ENCODE results near the gene FGF12.

DNA sequence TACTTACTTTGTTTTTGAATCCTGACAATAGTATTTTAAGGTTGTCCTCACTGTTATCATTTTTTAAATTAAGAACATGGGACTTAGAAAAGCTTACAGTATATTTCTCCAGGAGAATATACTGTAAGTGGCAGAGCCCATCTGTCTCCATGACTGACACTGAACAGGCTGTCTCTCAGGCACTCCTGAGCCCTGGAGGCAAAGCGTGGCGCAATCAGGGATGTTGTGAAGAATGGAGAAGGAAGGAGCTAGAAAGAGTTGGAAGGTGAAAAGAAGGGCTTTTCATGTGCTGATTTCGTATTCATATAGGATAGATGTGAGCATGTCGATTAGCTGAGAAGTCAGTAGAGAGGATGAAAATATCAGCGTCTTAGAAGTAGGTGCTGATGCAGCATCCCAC lies 41.5 kb downstream of the FGF12 start:
- TF ChIP-seq CTCF (IDR thresholded peaks at IDR 0.05; ENCODE audit: insufficient read depth, low read length, poor library complexity, severe bottlenecking): no peak
- no peak for TF ChIP-seq EZH2phosphoT487 (conservative IDR thresholded peaks at IDR 0.05; ENCODE audit: low read length)

All from SU-DHL-6 (cell line).